ENCODE measurements around the gene BUD31. TPM values are rescaled to one million over a fixed set of nuclear protein-coding genes. Genes with fewer than 3 reads are reported as not detected.

BUD31 gene
- polyA plus RNA-seq (2011; rRNA removed) (82.3 and 96.8 TPM in 2 replicates), polyA minus RNA-seq (2011; rRNA and poly(A)+ RNA removed) (30.8 and 32.2 TPM in 2 replicates)

DNA sequence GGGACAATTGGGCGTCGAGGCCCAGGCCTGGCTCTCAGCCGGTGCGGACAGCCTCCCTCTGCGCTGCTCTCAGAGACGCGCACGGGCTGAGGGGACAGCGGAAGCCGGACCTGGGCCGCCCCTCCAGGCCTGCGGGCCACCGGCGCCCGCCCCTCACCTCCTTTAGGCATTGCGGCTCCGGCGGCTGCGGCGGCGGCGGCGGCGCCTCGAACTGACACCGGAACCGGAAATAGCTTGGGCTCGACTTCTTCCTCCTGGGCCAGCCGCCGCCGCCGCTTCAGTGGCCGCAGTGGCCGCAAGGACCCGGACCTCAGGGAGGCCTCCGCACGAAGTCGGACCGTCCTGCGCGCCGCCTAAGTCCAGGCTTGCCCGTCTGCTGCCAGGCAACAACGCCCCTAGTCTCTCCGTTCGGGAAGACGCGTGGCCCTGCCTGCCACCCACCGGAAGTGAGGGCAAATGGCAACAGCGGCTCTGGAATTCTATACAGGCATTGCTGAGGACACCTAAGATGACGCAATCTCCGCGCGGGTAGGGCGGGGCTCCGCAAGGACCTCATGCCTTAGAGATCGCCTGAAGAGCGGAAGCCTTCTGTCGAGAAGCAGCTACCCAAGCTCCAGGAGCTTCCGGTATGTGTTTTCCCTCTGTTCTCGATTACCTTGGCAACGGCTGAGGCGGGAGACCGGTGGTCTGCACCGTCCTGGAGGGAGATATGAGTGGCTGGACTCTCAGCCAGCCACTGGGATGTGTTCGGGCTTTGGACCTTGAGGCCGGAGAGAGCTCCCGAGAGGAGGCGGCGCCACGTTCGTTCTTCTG lies at the start of gene BUD31, which contains the start of gene PDAP1:
BUD31 (plus strand) TSS at position 591 of the 813 bp plus-strand sequence. CDS start 2,124 bp downstream, outside the sequence.
PDAP1 (minus strand) TSS at position 219 of the 813 bp plus-strand sequence; CDS start at position 170, 49 bp downstream.
- ChIA-PET POLR2A (interaction anchor here (0.6 to 1.9 kb wide), 16 partner anchors 8 to 430 kb away, joined by 3 to 12 read pairs (median 5); partner anchors contain the start of genes ARPC1A, CPSF4, PTCD1 and ZNF789), CTCF (interaction anchor here (1.1 kb wide), 1 partner anchor 8 kb away, joined by 3 read pairs; no protein-coding TSS in a partner anchor)
- peak; percentile 88 for DNase-seq (ENCODE audit: low read depth, low spot score)
- Histone ChIP-seq H3K27me3 (ENCODE audit: control insufficient read depth, insufficient read depth, low read length) (no peaks in the 10 kb centered on the region), H3K4me3 (ENCODE audit: low read depth, low read length) (peak within 1 kb of the TSS; percentile 99), H3K27ac (ENCODE audit: low read depth, low read length) (peak within 1 kb of the TSS; percentile 99), H3K9me3 (ENCODE audit: control insufficient read depth, insufficient read depth, low read length) (no peaks in the 10 kb centered on the region)
- TF ChIP-seq, protein P1, sequence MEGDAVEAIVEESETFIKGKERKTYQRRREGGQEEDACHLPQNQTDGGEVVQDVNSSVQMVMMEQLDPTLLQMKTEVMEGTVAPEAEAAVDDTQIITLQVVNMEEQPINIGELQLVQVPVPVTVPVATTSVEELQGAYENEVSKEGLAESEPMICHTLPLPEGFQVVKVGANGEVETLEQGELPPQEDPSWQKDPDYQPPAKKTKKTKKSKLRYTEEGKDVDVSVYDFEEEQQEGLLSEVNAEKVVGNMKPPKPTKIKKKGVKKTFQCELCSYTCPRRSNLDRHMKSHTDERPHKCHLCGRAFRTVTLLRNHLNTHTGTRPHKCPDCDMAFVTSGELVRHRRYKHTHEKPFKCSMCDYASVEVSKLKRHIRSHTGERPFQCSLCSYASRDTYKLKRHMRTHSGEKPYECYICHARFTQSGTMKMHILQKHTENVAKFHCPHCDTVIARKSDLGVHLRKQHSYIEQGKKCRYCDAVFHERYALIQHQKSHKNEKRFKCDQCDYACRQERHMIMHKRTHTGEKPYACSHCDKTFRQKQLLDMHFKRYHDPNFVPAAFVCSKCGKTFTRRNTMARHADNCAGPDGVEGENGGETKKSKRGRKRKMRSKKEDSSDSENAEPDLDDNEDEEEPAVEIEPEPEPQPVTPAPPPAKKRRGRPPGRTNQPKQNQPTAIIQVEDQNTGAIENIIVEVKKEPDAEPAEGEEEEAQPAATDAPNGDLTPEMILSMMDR (IDR thresholded peaks at IDR 0.05; ENCODE audit: low read depth, low read length), result no peak

DNA sequence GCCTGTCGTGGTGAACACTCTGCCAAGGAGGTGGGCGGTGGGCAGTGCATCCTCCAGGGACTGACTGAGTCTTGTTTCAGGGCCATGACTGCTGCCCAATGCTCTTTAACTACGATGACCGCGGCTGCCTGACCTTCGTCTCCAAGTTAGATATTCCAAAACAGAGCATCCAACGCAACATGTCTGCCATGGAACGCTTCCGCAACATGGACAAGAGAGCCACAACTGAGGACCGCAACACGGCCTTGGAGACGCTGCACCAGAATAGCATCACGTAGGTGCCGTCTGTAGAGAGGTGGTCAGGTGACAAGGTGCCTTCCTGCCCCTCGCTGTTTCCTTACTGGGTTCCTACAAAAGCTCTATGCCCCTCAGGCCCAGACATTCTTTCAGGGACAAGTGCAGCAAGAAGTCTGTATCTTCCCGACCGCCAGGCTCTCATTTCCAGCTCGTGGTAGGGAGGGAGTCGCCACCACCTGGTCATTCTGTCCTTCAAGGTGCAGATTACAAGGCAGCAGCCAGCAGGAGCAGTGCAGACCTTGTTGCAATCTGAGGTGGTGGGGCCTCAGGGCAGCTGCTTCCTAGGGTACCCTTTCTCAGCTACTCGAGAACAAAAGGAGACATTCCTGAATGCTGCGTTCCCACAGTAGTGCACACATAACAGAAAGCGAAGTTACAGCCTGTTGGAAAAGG lies 49.2 kb upstream of the BUD31 start:
- DNase-seq (ENCODE audit: low read depth, low spot score), result no peak
- ChIA-PET CTCF (no interaction called here), POLR2A (no interaction called here)
- H3K27ac ChIP-seq (ENCODE audit: low read depth, low read length), result no peak overlapping the region
- TF ChIP-seq, protein P1 (IDR thresholded peaks at IDR 0.05; ENCODE audit: low read depth, low read length), result no peak
- no peaks in the 10 kb centered on the region for H3K27me3 ChIP-seq (ENCODE audit: control insufficient read depth, insufficient read depth, low read length)
- H3K4me3 ChIP-seq (ENCODE audit: low read depth, low read length), result no peak overlapping the region
- H3K9me3 ChIP-seq (ENCODE audit: control insufficient read depth, insufficient read depth, low read length), result no peaks in the 10 kb centered on the region

DNA sequence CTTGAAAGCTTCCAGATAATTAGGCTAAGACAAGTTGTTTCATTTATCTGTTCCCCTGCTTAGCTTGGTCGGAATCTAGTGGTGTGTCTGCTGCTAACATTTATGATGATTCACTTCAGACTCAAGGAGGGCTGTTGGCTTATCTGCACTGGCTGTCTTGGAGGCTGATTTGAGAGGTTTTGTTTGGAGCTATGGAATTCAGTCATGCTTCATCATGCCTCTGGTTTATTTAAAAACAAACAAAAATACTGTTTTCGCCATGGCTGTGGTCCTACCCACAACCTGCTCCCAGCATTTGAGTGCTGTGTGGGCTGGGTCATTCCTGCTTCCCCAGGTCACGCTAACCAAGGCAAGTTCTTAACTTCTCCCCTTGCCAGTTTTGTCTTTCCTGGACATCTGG lies 46.0 kb upstream of the BUD31 start:
- Histone ChIP-seq H3K27me3 (ENCODE audit: control insufficient read depth, insufficient read depth, low read length) (no peaks in the 10 kb centered on the region), H3K27ac (ENCODE audit: low read depth, low read length) (peak overlapping the region; percentile 84), H3K9me3 (ENCODE audit: control insufficient read depth, insufficient read depth, low read length) (no peaks in the 10 kb centered on the region; the same call in 1 of the 2 replicates), H3K4me3 (ENCODE audit: low read depth, low read length) (no peak overlapping the region)
- POLR2A ChIA-PET, result interaction anchor here (0.6 to 1.2 kb wide), 7 partner anchors 10 to 557 kb away, joined by 3 to 4 read pairs (median 3); partner anchors contain the start of genes BUD31 and PDAP1
- CTCF ChIA-PET, result interaction anchor here (0.5 kb wide), 1 partner anchor 365 kb away, joined by 3 read pairs; no protein-coding TSS in a partner anchor
- TF ChIP-seq, protein P1 (IDR thresholded peaks at IDR 0.05; ENCODE audit: low read depth, low read length), result no peak
- DNase-seq (ENCODE audit: low read depth, low spot score), result peak; percentile 85

DNA sequence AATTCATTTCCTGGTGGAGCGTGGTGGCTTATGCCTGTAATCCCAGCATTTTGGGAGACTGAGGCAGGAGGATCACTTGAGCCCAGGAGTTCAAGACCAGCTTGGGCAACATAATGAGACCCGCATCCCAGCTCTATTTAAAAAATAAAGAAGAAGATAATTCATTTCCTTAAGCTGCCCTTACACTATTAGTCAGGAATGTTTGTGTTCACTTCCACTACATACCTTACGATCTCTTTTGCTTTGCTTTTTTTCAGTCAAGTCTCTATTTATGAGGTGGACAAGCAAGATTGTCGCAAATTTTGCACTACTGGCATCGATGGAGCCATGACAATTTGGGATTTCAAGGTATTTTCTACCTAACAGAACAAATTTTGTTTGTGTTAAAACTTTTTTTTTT lies 45.5 kb upstream of the BUD31 start:
- TF ChIP-seq, protein P1 (IDR thresholded peaks at IDR 0.05; ENCODE audit: low read depth, low read length), result no peak
- H3K4me3 ChIP-seq (ENCODE audit: low read depth, low read length), result no peak overlapping the region
- H3K27ac ChIP-seq (ENCODE audit: low read depth, low read length), result peak overlapping the region; percentile 84
- POLR2A ChIA-PET, result interaction anchor here (0.6 to 1.2 kb wide), 5 partner anchors 9 to 226 kb away, joined by 3 to 4 read pairs (median 3); partner anchors contain the start of genes BUD31 and PDAP1
- CTCF ChIA-PET, result interaction anchor here (0.5 kb wide), 1 partner anchor 366 kb away, joined by 3 read pairs; no protein-coding TSS in a partner anchor
- DNase-seq (ENCODE audit: low read depth, low spot score), result no peak
- no peaks in the 10 kb centered on the region; the same call in 1 of the 2 replicates for H3K9me3 ChIP-seq (ENCODE audit: control insufficient read depth, insufficient read depth, low read length)
- H3K27me3 ChIP-seq (ENCODE audit: control insufficient read depth, insufficient read depth, low read length), result no peaks in the 10 kb centered on the region
